HCT116 (cell line): ENCODE results near the gene ITGAE. TPM values are rescaled to one million over a fixed set of nuclear protein-coding genes. Genes with fewer than 3 reads are reported as not detected.
"Not testable (repeated sequence)": the region's sequence is repeated elsewhere in the genome, so short reads cannot be mapped to it uniquely, and the experiment has no call there.

Experiments used
- ATAC-seq: fragments of 200-7000 bp; cut with Tn5 transposase; 2 replicates; pipeline ENCODE4 v1.9.1; 2020; ENCODE audit warnings: mild to moderate bottlenecking, moderate library complexity
- BruUV-seq: library from RNA; stranded (reverse); fragments of 400-500 nt; replicated peaks from 2 replicates; lab custom pipeline; 2021; lab: Mats Ljungman, UMichigan
- CTCF ChIA-PET: fragments of 300-600 bp; sonication (Branson Sonifier 250); formaldehyde crosslinking; loops from one replicate; lab custom pipeline; 2021; ENCODE audit warnings: antibody characterized with exemption; lab: Charles Lee
- POLR2A ChIA-PET: fragments of 300-600, 350-600 bp; sonication (Branson Sonifier 250); formaldehyde crosslinking; loops from one replicate; lab custom pipeline; 2021; ENCODE audit warnings: antibody characterized with exemption; lab: Charles Lee
- RAD21 ChIA-PET, 2 experiments: fragments of 300-600 bp; sonication (Branson Sonifier 250); formaldehyde crosslinking; loops; one replicate each; lab custom pipeline; 2023; ENCODE audit warnings: low total read pairs in 2 of 2; ENCODE audit not compliant: uncharacterized antibody in 2 of 2, unreplicated experiment in 2 of 2, low non-redundant PET in 1 of 2; lab: Charles Lee
- DNase-seq: peaks from one replicate; pipeline ENCODE4 v3.0.0-alpha.2; 2010; ENCODE audit warnings: low read depth, low spot score
- H2AFZ ChIP-seq: fragments of 200-600 bp; shearing (Covaris generic), sonication (generic); 2 replicates; pipeline ENCODE4 v1.6.1; 2017; ENCODE audit warnings: low read depth, mixed run types, mixed read lengths, antibody characterized with exemption, low read length; ENCODE audit not compliant: poor library complexity, severe bottlenecking
- H3K27ac ChIP-seq: 2 replicates; pipeline ENCODE4 v1.5.1; 2012; ENCODE audit warnings: low read depth, low read length
- H3K27me3 ChIP-seq: fragments of 200-600 bp; sonication (generic); 2 replicates; pipeline ENCODE4 v1.6.1; 2016; ENCODE audit warnings: mixed run types, low read length, mixed read lengths; ENCODE audit not compliant: insufficient read depth
- H3K36me3 ChIP-seq, 2 experiments: fragments of 200-500 bp in 1 of 2; fragments of 200-600 bp in 1 of 2; sonication (Bioruptor generic) in 1 of 2; sonication (generic) in 1 of 2; 2 replicates each; pipeline versions ENCODE4 v1.5.1 to v1.6.1; 2014 to 2016; ENCODE audit warnings: low read length in 2 of 2, inconsistent platforms in 1 of 2, mixed read lengths in 1 of 2, mixed run types in 1 of 2; ENCODE audit not compliant: insufficient read depth in 2 of 2, control insufficient read depth in 1 of 2
- H3K4me1 ChIP-seq, 2 experiments: fragments of 200-600 bp in 1 of 2; sonication (generic) in 1 of 2; 2 replicates each; pipeline versions ENCODE4 v1.5.1 to v1.6.1; 2012 to 2017; ENCODE audit warnings: low read length in 2 of 2, inconsistent platforms in 1 of 2, mild to moderate bottlenecking in 1 of 2, mixed read lengths in 1 of 2, mixed run types in 1 of 2, moderate library complexity in 1 of 2; ENCODE audit not compliant: insufficient read depth in 2 of 2, control insufficient read depth in 1 of 2
- H3K4me2 ChIP-seq: fragments of 200-600 bp; sonication (generic); 2 replicates; pipeline ENCODE4 v1.6.1; 2017; ENCODE audit warnings: mixed run types, low read length, mixed read lengths
- H3K4me3 ChIP-seq, 2 experiments: fragments of 200-600 bp in 1 of 2; sonication (generic) in 1 of 2; replicated peaks in 1 of 2; 2 replicates each; pipeline ENCODE4 v1.5.1; 2011 to 2016; ENCODE audit warnings: low read length in 2 of 2, control low read depth in 1 of 2, low read depth in 1 of 2, mild to moderate bottlenecking in 1 of 2, mixed read lengths in 1 of 2, mixed run types in 1 of 2
- H3K79me2 ChIP-seq: fragments of 200-600 bp; sonication (generic); 2 replicates; pipeline ENCODE4 v1.6.1; 2017; ENCODE audit warnings: mild to moderate bottlenecking, mixed run types, low read length, moderate library complexity, mixed read lengths; ENCODE audit not compliant: insufficient read depth
- H3K9ac ChIP-seq: fragments of 200-600 bp; sonication (generic); 2 replicates; pipeline ENCODE4 v1.6.1; 2016; ENCODE audit warnings: low read length, mixed read lengths
- H3K9me2 ChIP-seq: fragments of 200-600 bp; sonication (generic), shearing (Covaris generic); 2 replicates; pipeline ENCODE4 v1.6.1; 2017; ENCODE audit warnings: mixed run types, mild to moderate bottlenecking, moderate library complexity; ENCODE audit not compliant: insufficient read depth
- H3K9me3 ChIP-seq, 2 experiments: fragments of 200-500 bp in 1 of 2; fragments of 200-600 bp in 1 of 2; sonication (Bioruptor generic) in 1 of 2; sonication (generic) in 1 of 2; 2 replicates each; pipeline ENCODE4 v1.6.1; 2014 to 2017; ENCODE audit warnings: low read length in 2 of 2, mixed read lengths in 2 of 2, inconsistent platforms in 1 of 2, low read depth in 1 of 2, mild to moderate bottlenecking in 1 of 2, mixed run types in 1 of 2, moderate library complexity in 1 of 2; ENCODE audit not compliant: control insufficient read depth in 1 of 2, insufficient read depth in 1 of 2
- H4K20me1 ChIP-seq: fragments of 200-600 bp; sonication (generic), shearing (Covaris generic); 2 replicates; pipeline ENCODE4 v1.6.1; 2017; ENCODE audit warnings: mixed run types, mild to moderate bottlenecking, moderate library complexity; ENCODE audit not compliant: insufficient read depth
- CBX3 ChIP-seq: IDR thresholded peaks from 2 replicates; pipeline ENCODE4 v1.6.1; 2012; ENCODE audit warnings: low read depth
- CEBPB ChIP-seq: IDR thresholded peaks from 2 replicates; pipeline ENCODE4 v1.6.1; 2012; ENCODE audit warnings: low read depth
- EGR1 ChIP-seq: IDR thresholded peaks from 2 replicates; pipeline ENCODE4 v1.6.1; 2012; ENCODE audit warnings: low read depth
- ELF1 ChIP-seq: IDR thresholded peaks from 2 replicates; pipeline ENCODE4 v1.6.1; 2012; ENCODE audit warnings: low read depth, borderline replicate concordance
- EZH2 ChIP-seq: fragments of 200-600 bp; sonication (generic); IDR thresholded peaks from 2 replicates; pipeline ENCODE4 v1.6.1; 2017; ENCODE audit warnings: antibody characterized with exemption, mixed run types
- FOSL1 ChIP-seq: IDR thresholded peaks from 2 replicates; pipeline ENCODE4 v1.6.1; 2012; ENCODE audit warnings: low read depth
- POLR2AphosphoS5 ChIP-seq: IDR thresholded peaks from 2 replicates; pipeline ENCODE4 v1.6.1; 2011; ENCODE audit warnings: mild to moderate bottlenecking, low read depth, low read length, moderate library complexity
- RAD21 ChIP-seq: IDR thresholded peaks from 2 replicates; pipeline ENCODE4 v1.6.1; 2012; ENCODE audit warnings: low read depth, mild to moderate bottlenecking
- TCF7L2 ChIP-seq: IDR thresholded peaks from 2 replicates; pipeline ENCODE4 v1.7.0; 2011; ENCODE audit warnings: borderline replicate concordance, inconsistent platforms; ENCODE audit not compliant: insufficient read depth, insufficient read length; ENCODE audit errors: extremely low read depth
- ZFX ChIP-seq: fragments of 450-650 bp; IDR thresholded peaks from 2 replicates; pipeline ENCODE4 v1.6.1; 2017
- ZNF274 ChIP-seq: fragments of 200-500 bp; sonication (Bioruptor generic); IDR thresholded peaks from 2 replicates; pipeline ENCODE4 v1.6.1; 2014; ENCODE audit warnings: mild to moderate bottlenecking, low read depth, low read length, inconsistent platforms
- intact Hi-C: fragments of 100-400 bp; cut with micrococcal nuclease; formaldehyde crosslinking; loops from 2 replicates; pipeline ENCODE4 v1.10.0; 2022
- total RNA-seq: library from RNA; stranded (reverse); gene quantifications from one replicate; pipeline ENCODE4 v1.2.1, GENCODE V29; 2021; ENCODE audit not compliant: unreplicated experiment
- TF ChIP-seq, protein P1 (sequence below): IDR thresholded peaks from 2 replicates; pipeline ENCODE4 v1.6.1; 2012; ENCODE audit warnings: low read depth
- TF ChIP-seq, protein P2 (sequence below): IDR thresholded peaks from 2 replicates; pipeline ENCODE4 v1.6.1; 2012
- TF ChIP-seq, protein P3 (sequence below): IDR thresholded peaks from 2 replicates; pipeline ENCODE4 v1.6.1; 2012

ITGAE gene
- total RNA-seq, 1 experiment from 2014 or later = 19.9 TPM

DNA sequence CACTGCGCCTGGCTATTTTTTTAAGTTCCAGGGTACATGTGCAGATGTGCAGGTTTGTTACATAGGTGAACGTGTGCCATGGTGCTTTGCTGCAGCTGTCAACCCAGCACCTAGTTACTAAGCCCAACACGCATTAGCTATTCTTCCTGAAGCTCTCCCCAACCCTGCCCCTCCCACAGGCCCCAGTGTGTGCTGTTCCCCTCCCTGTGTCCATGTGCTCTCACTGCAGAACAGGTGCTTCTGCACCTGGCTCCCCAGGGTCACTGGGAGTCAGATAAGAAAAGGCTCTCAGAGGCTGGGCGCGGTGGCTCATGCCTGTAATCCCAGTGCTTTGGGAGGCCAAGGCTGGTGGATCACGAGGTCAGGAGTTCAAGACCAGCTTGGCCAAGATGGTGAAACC, 71.1 kb downstream of the ITGAE start:
- no peak for TF ChIP-seq CEBPB
- TF ChIP-seq RAD21 = no peak
- TF ChIP-seq, protein P1, sequence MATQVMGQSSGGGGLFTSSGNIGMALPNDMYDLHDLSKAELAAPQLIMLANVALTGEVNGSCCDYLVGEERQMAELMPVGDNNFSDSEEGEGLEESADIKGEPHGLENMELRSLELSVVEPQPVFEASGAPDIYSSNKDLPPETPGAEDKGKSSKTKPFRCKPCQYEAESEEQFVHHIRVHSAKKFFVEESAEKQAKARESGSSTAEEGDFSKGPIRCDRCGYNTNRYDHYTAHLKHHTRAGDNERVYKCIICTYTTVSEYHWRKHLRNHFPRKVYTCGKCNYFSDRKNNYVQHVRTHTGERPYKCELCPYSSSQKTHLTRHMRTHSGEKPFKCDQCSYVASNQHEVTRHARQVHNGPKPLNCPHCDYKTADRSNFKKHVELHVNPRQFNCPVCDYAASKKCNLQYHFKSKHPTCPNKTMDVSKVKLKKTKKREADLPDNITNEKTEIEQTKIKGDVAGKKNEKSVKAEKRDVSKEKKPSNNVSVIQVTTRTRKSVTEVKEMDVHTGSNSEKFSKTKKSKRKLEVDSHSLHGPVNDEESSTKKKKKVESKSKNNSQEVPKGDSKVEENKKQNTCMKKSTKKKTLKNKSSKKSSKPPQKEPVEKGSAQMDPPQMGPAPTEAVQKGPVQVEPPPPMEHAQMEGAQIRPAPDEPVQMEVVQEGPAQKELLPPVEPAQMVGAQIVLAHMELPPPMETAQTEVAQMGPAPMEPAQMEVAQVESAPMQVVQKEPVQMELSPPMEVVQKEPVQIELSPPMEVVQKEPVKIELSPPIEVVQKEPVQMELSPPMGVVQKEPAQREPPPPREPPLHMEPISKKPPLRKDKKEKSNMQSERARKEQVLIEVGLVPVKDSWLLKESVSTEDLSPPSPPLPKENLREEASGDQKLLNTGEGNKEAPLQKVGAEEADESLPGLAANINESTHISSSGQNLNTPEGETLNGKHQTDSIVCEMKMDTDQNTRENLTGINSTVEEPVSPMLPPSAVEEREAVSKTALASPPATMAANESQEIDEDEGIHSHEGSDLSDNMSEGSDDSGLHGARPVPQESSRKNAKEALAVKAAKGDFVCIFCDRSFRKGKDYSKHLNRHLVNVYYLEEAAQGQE = no peak
- TF ChIP-seq ZFX = no peak
- TF ChIP-seq FOSL1 = no peak
- TF ChIP-seq EZH2 = no peak
- TF ChIP-seq CBX3 = no peak
- no peak for TF ChIP-seq ZNF274
- no peak for TF ChIP-seq EGR1
- TF ChIP-seq, protein P2, sequence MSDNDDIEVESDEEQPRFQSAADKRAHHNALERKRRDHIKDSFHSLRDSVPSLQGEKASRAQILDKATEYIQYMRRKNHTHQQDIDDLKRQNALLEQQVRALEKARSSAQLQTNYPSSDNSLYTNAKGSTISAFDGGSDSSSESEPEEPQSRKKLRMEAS = no peak
- no peak for TF ChIP-seq TCF7L2
- TF ChIP-seq ELF1 = no peak
- TF ChIP-seq, protein P3, sequence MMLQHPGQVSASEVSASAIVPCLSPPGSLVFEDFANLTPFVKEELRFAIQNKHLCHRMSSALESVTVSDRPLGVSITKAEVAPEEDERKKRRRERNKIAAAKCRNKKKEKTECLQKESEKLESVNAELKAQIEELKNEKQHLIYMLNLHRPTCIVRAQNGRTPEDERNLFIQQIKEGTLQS = no peak
- no peak for TF ChIP-seq POLR2AphosphoS5
- peaks cover 4% of the 10 kb centered on the region; the same call in 1 of the 2 replicates for H4K20me1 ChIP-seq

DNA sequence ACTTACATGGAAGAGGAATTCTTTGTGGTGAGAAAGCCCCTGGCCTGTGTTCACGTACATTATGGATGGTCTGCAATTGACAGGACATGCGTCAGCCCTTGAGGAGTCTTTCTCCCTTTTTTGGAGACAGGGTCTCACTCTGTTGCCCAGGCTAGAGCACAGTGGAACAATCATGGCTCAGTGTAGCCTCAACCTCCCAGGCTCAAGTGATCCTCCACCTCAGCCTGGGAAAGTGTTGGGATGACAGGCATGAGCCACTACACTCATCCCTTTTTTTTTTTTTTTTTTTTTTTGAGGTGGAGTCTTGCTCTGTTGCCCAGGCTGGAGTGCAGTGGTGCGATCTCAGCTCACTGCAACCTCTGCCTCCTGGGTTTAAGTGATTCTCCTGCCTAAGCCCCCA, 72.9 kb downstream of the ITGAE start:
- Histone ChIP-seq H3K79me2 (peaks cover 44% of the 10 kb centered on the region), H3K36me3 (peaks cover 2 to 26% of the 10 kb centered on the region in 2 experiments; a peak in 1 of 4 replicates), H3K4me1 (peaks cover 5 to 11% of the 10 kb centered on the region in 2 experiments; a peak in 3 of 4 replicates)
- H3K4me2 ChIP-seq, H3K9ac ChIP-seq, H3K27me3 ChIP-seq, H3K4me3 ChIP-seq, DNase-seq, H2AFZ ChIP-seq, BruUV-seq, POLR2A ChIA-PET, RAD21 ChIA-PET, intact Hi-C loops, H3K27ac ChIP-seq, H3K9me2 ChIP-seq, ATAC-seq, H4K20me1 ChIP-seq, H3K9me3 ChIP-seq: not testable (repeated sequence)
- CTCF ChIA-PET = interaction anchor here (1.0 to 1.5 kb wide), 2 partner anchors 10 kb away, joined by 5 to 8 read pairs; no protein-coding TSS in a partner anchor

More for the DNA sequence above, 71.1 kb downstream of the ITGAE start:
- DNase-seq = no peak
- Histone ChIP-seq H3K4me2 (no peak overlapping the region), H3K36me3 (peaks cover 2 to 26% of the 10 kb centered on the region in 2 experiments; a peak in 1 of 4 replicates), H3K4me1 (peaks cover 3 to 7% of the 10 kb centered on the region in 2 experiments; a peak in 3 of 4 replicates), H3K9me2 (no peaks in the 10 kb centered on the region), H3K4me3 (no peak overlapping the region), H2AFZ (no peak overlapping the region), H3K27me3 (no peaks in the 10 kb centered on the region), H3K9ac (no peak overlapping the region), H3K27ac (no peak overlapping the region), H3K9me3 (no peaks in the 10 kb centered on the region), H3K79me2 (peaks cover 28% of the 10 kb centered on the region)
- CTCF ChIA-PET = no interaction called here
- POLR2A ChIA-PET = no interaction called here
- intact Hi-C loops = loop anchor here (10.0 kb wide), 1 partner anchor 345 kb away; no protein-coding TSS in a partner anchor
- ATAC-seq = no peak
- RAD21 ChIA-PET = no interaction called here
- no TSS peak for BruUV-seq
